ENCODE results near the gene JPH4.

The JPH4 gene

DNA sequence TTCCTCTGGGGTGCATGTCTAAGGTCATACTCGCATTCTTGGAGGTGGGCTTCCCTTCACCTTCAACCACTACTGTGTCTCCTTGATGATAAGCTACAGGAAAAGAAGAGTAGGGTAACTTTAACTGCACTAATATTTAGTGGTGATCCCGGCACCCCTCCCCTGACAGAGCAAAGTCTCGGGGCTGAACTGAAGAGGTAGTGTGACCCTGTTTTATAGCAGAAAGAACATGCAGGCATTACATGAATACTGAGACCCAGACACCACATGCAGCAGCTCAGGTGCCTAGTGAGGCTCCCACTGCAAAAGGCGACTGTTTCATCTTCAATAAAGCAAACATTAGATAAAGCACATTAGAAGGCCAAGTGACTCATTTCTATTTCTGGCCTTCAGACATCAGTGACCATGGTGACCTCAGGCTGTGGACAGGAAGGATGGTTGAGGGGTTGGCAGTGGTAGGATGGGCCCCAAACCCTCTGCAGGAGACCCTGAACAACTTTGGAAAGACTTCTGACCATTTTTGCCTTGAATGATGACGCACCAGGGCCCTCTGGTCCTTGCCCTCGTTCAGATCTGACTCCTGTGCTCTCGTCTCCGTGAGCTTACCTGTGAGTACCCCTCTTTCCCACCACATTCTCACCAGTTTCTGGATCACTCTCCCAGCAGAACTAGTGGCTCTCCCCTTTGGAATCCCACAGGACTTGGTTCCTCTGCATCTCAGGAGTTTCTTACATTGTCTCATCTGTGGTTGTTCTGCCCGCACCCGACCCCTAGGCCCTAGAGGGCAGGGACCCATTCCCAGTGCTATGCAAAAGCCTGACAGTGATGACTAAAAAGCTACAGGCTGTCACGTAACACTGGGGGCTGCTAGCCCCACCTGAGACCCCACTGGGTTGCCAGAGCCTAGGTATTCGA lies 23.8 kb upstream of the JPH4 start:
- no peak for ATAC-seq (ENCODE audit: insufficient read depth, low read depth)
- Histone ChIP-seq H3K27me3 (ENCODE audit: insufficient read depth, low read length, poor library complexity) (peaks cover 3% of the 10 kb centered on the region), H3K9ac (ENCODE audit: low read depth, low read length) (no peak overlapping the region), H4K20me1 (ENCODE audit: insufficient read depth, low read length) (no peaks in the 10 kb centered on the region), H3K9me3 (ENCODE audit: insufficient read depth, low read length, severe bottlenecking) (no peaks in the 10 kb centered on the region), H2AFZ (ENCODE audit: low read depth, low read length) (no peak overlapping the region), H3K36me3 (ENCODE audit: insufficient read depth, low read length) (no peaks in the 10 kb centered on the region), H3K4me1 (ENCODE audit: insufficient read depth, low read length) (no peaks in the 10 kb centered on the region), H3K4me3 (ENCODE audit: low read depth in 1 of 2, low read length in 2 of 2) (no peak overlapping the region), H3K4me2 (ENCODE audit: insufficient read depth, low read length) (no peak overlapping the region), H3K27ac (ENCODE audit: low read length) (no peak overlapping the region), H3K79me2 (ENCODE audit: insufficient read depth, low read length) (no peaks in the 10 kb centered on the region)
- DNase-seq: no peak
- TF ChIP-seq, protein P1, sequence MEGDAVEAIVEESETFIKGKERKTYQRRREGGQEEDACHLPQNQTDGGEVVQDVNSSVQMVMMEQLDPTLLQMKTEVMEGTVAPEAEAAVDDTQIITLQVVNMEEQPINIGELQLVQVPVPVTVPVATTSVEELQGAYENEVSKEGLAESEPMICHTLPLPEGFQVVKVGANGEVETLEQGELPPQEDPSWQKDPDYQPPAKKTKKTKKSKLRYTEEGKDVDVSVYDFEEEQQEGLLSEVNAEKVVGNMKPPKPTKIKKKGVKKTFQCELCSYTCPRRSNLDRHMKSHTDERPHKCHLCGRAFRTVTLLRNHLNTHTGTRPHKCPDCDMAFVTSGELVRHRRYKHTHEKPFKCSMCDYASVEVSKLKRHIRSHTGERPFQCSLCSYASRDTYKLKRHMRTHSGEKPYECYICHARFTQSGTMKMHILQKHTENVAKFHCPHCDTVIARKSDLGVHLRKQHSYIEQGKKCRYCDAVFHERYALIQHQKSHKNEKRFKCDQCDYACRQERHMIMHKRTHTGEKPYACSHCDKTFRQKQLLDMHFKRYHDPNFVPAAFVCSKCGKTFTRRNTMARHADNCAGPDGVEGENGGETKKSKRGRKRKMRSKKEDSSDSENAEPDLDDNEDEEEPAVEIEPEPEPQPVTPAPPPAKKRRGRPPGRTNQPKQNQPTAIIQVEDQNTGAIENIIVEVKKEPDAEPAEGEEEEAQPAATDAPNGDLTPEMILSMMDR (IDR thresholded peaks at IDR 0.05; ENCODE audit: borderline replicate concordance, extremely low read depth, low read length, poor library complexity, severe bottlenecking): no peak
- TF ChIP-seq EZH2 (IDR thresholded peaks at IDR 0.05; ENCODE audit: borderline replicate concordance, low read depth, low read length, severe bottlenecking): no peak

DNA sequence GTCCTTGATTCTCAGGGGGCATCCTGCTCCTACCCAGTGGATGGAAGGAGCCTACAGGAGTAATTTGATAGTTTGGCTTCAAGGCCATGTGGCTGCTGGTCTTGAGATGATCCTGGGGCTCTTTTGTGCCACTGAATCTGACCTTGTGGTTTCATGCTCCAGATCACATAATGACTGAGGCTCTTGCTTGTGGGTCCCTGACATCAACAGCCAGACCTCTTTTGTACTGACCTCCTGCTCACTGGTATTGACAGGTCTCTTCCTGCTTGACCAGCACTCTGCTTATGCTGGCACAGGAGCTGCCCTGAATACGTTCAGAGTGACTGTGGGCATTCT lies 23.2 kb upstream of the JPH4 start:
- no peaks in the 10 kb centered on the region for H3K79me2 ChIP-seq (ENCODE audit: insufficient read depth, low read length)
- no peaks in the 10 kb centered on the region for H3K4me1 ChIP-seq (ENCODE audit: insufficient read depth, low read length)
- no peaks in the 10 kb centered on the region for H3K9me3 ChIP-seq (ENCODE audit: insufficient read depth, low read length, severe bottlenecking)
- no peaks in the 10 kb centered on the region for H3K36me3 ChIP-seq (ENCODE audit: insufficient read depth, low read length)
- no peaks in the 10 kb centered on the region for H4K20me1 ChIP-seq (ENCODE audit: insufficient read depth, low read length)
- H3K4me3 ChIP-seq (ENCODE audit: low read depth in 1 of 2, low read length in 2 of 2): no peak overlapping the region
- H2AFZ ChIP-seq (ENCODE audit: low read depth, low read length): no peak overlapping the region
- ATAC-seq (ENCODE audit: insufficient read depth, low read depth) (no peak), DNase-seq (no peak)
- H3K27me3 ChIP-seq (ENCODE audit: insufficient read depth, low read length, poor library complexity): no peaks in the 10 kb centered on the region
- TF ChIP-seq EZH2 (IDR thresholded peaks at IDR 0.05; ENCODE audit: borderline replicate concordance, low read depth, low read length, severe bottlenecking): no peak
- TF ChIP-seq, protein P1 (IDR thresholded peaks at IDR 0.05; ENCODE audit: borderline replicate concordance, extremely low read depth, low read length, poor library complexity, severe bottlenecking): no peak
- no peak overlapping the region for H3K27ac ChIP-seq (ENCODE audit: low read length)
- H3K9ac ChIP-seq (ENCODE audit: low read depth, low read length): no peak overlapping the region
- no peak overlapping the region for H3K4me2 ChIP-seq (ENCODE audit: insufficient read depth, low read length)

DNA sequence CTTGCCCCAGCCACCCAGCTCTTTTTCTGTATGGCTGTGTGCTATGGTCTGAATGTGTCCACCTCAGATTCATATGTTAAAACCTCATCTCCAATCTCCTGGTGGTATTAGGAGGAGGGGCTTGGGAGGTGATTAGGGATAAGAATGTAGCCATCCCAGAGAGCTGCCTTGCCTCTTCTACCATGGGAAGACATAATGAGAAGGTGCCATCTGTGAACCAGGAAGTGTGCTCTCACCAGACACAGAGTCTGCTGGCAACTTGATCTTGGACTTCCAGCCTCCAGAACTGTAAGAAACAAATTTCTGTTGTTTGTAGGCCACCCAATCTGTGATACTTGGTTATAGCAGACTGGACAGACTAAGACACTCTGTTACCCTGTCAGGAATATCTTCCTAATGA lies 22.8 kb upstream of the JPH4 start:
- H4K20me1 ChIP-seq (ENCODE audit: insufficient read depth, low read length): no peaks in the 10 kb centered on the region
- no peak for DNase-seq

More for the DNA sequence above, 22.8 kb upstream of the JPH4 start:
- Histone ChIP-seq H3K27me3 (ENCODE audit: insufficient read depth, low read length, poor library complexity) (no peaks in the 10 kb centered on the region), H3K27ac (ENCODE audit: low read length) (no peak overlapping the region), H3K36me3 (ENCODE audit: insufficient read depth, low read length) (no peaks in the 10 kb centered on the region), H3K79me2 (ENCODE audit: insufficient read depth, low read length) (no peaks in the 10 kb centered on the region), H3K9ac (ENCODE audit: low read depth, low read length) (no peak overlapping the region), H3K4me2 (ENCODE audit: insufficient read depth, low read length) (no peak overlapping the region), H3K4me1 (ENCODE audit: insufficient read depth, low read length) (no peaks in the 10 kb centered on the region), H3K9me3 (ENCODE audit: insufficient read depth, low read length, severe bottlenecking) (no peaks in the 10 kb centered on the region), H3K4me3 (ENCODE audit: low read depth in 1 of 2, low read length in 2 of 2) (no peak overlapping the region), H2AFZ (ENCODE audit: low read depth, low read length) (no peak overlapping the region)
- TF ChIP-seq, protein P1 (IDR thresholded peaks at IDR 0.05; ENCODE audit: borderline replicate concordance, extremely low read depth, low read length, poor library complexity, severe bottlenecking): no peak
- no peak for TF ChIP-seq EZH2 (IDR thresholded peaks at IDR 0.05; ENCODE audit: borderline replicate concordance, low read depth, low read length, severe bottlenecking)
- ATAC-seq (ENCODE audit: insufficient read depth, low read depth): no peak
